HG02610 (cell line): ENCODE data around the gene ZNFX1.
"Not testable (repeated sequence)": the region's sequence is repeated elsewhere in the genome, so short reads cannot be mapped to it uniquely, and the experiment has no call there.

Experiments
- ATAC-seq: cut with Tn5 transposase; IDR thresholded peaks from one replicate; pipeline ENCODE4 v1.9.1; 2021; ENCODE audit warnings: mild to moderate bottlenecking, moderate library complexity; ENCODE audit not compliant: unreplicated experiment

Gene ZNFX1

DNA sequence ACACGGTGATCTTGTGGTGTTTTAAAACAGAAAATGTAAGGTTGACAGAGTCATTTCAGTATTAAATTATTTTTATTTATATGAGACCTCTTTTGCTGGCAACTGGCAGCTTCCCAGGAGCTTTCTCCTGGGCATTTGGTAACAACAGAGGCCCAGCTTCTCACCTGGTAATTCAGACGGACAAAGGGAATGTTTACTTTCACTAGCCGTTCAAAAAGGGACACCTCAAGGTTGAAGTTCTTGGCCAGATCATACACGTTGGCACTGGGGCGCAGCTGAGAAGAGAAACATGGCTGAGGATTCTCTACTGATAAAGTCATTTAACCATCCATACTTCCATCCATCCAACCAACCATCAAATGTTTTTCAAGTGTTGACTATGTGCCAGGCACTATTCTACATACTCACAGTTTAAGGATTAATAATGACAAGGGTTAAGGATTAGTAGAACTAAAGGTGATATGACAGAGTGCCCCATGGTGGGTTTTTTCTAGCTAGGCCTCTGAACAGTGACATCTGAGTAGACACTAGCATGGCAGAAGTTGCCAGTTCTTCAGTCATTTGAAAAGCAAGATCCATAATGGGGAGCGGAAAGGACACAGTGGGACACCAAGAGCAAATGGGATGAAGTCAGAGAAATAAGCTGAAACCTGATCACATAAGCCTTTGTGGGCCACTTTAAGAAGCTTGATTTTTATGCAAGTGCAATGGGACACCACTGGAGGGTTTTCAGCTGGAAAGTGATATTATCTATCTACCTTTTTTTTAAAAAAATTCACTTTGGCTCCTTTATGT, 25.1 kb downstream of the ZNFX1 start:
- no peak for ATAC-seq

- no peak for ATAC-seq
Measured at GRCh38 chr20:49248879-49249665, 28.8 kb downstream of the ZNFX1 start.

- ATAC-seq: no peak
Measured at GRCh38 chr20:49248301-49248700, 29.6 kb downstream of the ZNFX1 start.

- no peak for ATAC-seq
Measured at GRCh38 chr20:49247792-49248191, 30.1 kb downstream of the ZNFX1 start.

DNA sequence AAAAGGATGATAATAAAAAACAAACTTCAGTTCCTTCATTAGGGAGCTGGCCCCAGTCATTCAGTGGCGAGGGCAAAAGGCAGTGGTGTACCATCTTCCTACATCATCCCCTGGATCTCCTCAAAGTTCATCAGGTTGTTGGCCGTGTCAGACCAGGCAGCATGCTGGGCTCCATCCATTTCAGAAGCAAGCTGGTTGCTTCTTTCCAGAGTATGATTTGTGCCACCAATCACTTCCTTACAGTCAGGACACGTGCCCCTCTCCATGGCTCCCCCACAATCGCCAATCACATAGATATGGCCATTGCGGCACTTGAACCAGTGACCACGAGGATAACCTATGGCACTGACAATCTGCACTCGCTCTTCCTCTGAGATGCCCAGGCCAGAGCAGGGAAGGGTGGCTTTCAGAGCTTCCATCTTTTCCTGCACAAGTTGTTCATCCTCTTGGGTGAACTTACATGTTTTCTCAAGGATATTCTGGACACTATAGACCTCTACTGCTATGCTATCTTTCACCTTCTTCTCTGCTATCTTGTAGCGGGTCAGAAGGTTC, 30.6 kb downstream of the ZNFX1 start:
- ATAC-seq: no peak

DNA sequence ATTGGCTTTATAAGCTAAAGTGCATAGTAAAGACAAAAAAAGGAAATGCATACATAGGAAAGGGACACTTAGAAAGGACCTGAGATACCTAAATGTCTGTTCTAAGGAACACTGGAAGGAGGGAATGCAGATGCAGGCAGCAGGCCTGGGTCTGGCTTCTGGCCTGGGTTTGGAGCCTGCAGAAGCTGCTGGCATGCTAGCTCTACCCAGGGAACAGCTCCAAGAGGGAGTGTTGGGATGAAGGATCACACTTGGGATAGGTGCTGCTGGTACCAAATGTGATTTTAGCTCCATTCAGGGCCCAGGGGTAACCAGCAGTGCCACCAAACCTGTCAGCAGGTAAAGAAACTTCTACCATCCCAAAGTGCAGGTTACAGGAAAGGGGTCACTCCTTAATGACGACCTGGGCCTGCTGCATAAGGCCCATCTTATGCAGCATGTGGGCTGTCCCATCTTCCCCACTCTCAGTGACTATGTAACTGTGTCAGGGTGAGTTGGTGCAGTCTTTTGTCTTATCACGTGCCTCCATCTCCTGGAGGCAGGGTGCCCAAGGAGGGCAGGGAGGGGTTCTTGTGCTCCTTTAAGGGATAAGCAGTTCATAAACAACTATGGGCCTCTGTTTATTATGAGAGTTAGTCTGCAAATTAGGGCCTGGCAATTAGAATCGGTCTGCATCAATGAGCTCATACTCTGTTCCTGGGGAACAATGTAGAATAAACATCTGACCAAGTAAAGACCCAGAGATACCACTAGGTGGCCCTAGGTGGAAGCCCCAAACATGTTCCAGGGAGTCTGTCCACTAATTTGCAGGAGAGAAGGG, 31.7 kb downstream of the ZNFX1 start:
- ATAC-seq: no peak

DNA sequence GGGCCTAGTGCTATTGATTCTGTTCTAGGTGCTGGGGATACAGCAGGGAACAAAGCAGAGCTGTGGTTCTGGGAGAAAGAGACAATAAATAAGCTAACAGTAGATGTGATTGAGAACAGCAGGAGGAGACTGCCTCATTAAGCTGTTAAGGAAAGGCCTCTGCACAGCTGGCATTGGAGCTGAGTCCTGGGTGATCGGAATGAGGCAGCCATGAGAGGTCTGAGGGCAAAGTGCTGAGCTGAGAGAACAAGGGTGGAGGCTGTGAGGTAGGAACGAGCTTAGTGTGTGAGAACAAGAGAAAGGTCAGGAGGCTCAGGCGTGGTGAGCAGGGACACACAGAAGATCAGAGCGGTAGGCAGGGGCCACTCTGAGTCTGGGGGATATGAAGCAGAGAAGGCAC, 40.3 kb downstream of the ZNFX1 start:
- no peak for ATAC-seq

DNA sequence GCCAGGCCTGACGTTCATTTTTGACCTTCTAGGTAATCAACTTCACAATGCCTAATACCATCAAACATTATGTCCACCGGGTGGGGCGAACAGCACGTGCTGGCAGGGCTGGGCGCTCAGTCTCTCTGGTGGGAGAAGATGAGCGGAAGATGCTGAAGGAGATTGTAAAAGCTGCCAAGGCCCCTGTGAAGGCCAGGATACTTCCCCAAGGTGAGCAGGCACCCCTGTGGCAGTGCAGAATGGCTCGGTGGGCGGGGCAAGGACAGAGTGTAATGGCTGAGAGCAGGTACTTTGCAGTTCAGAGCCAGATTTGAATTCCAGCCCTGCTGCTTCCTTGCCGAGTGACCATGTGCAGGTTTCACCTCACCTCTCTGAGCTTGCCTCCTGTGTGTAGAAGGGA, 41.6 kb downstream of the ZNFX1 start:
- ATAC-seq: no peak

- ATAC-seq: no peak
Measured at GRCh38 chr20:49234831-49235230, 43.0 kb downstream of the ZNFX1 start.

- no peak for ATAC-seq
Measured at GRCh38 chr20:49233226-49233625, 44.6 kb downstream of the ZNFX1 start.

- ATAC-seq: no peak
Measured at GRCh38 chr20:49231471-49231870, 46.4 kb downstream of the ZNFX1 start.

GRCh38 chr20:49230561-49231133, 47.2 kb downstream of the ZNFX1 start:
- ATAC-seq: no peak

GRCh38 chr20:49230021-49230420, 47.8 kb downstream of the ZNFX1 start:
- ATAC-seq: no peak

DNA sequence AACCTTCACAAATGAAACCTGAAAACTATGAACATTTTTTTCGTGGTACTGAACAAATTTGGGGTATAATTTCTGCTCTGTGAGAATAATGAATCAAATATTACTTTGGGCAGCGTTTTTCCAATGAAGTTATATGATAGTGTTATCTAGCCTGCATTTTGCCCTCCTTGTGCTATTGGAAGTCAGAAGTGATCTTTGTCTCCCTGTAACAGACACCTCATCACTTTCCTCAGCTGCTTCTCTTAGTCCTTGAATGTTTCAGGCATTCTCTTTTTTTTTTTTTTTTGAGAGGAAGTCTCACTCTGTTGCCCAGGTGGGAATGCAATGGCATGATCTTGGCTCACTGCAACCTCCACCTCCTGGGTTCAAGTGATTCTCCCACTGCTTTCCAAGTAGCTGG, 48.5 kb downstream of the ZNFX1 start:
- ATAC-seq: no peak

DNA sequence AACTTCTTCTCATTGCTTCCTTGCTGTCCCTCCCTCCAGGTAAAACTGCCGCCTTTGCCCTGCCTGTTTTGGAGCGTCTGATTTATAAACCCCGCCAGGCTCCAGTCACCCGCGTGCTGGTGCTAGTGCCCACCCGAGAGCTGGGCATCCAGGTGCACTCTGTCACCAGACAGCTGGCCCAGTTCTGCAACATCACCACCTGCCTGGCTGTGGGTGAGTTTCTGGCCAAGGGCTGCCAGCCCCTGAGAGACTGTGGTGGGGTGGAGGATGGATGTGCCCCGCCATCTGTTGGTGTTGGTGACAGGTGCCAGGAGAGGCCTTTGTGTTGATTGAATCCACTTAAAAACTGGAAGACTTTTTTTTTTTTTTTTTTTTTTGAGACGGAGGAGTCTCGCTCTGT, 49.2 kb downstream of the ZNFX1 start:
- no peak for ATAC-seq

DNA sequence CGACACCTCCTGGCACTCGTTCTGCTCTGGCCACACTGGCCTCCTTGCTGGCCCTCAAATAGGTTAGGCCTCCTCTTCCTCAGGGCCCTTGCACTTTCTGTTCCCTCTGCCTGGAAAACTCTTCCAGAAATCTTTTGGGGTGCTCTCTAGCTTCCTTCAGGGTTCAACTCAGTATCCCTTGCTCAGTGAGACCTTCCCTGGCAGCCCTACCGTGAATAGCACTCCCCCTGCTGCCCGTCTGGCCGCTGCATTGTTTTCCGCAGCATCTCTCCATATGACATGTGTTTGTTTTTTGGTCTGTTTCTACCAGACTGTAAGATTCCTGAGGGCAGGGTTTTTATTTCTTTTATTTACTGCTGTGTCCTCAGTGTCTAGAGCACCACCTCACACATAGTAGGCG, 52.0 kb downstream of the ZNFX1 start:
- no peak for ATAC-seq

GRCh38 chr20:49219924-49220831, 57.7 kb downstream of the ZNFX1 start:
- no peak for ATAC-seq

GRCh38 chr20:49219091-49219923, 58.5 kb downstream of the ZNFX1 start, which contains the start of gene DDX27:
DDX27 (plus strand) TSS chr20:49219416; CDS start chr20:49219449, 33 bp downstream.
- ATAC-seq: peak; percentile 84

DNA sequence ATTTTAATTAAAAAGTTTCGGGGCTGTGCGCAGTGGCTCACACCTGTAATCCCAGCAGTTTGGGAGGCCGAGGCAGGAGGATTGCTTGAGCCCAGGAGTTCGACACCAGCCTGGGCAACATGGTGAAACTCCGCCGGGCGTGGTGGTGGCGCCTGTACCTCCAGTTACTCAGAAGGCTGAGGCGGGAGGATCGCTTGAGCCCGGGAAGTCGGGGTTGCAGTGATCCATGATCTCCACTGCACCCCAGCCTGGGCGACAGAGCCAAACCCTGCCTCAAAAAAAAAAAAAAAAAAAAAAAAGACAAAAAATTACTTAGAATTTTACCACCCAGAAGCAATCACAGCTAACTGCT, 59.1 kb downstream of the ZNFX1 start:
- ATAC-seq: not testable (repeated sequence)
